ENCODE measurements around the gene P2RX2. TPM values are rescaled to one million over a fixed set of nuclear protein-coding genes. Genes with fewer than 3 reads are reported as not detected.

P2RX2 gene
- total RNA-seq, 1 experiment from 2014 or later, result not detected

GRCh38 chr12:132603240-132604150, 15.1 kb upstream of the P2RX2 start:
- DNase-seq (ENCODE audit: low spot score), result no peak

- DNase-seq (ENCODE audit: low spot score), result no peak
These were observed 14.4 kb upstream of the P2RX2 start for GRCh38 chr12:132604151-132604618.

- DNase-seq (ENCODE audit: low spot score), result no peak
These were observed 13.7 kb upstream of the P2RX2 start for GRCh38 chr12:132604668-132605441.

GRCh38 chr12:132605892-132606291, 12.7 kb upstream of the P2RX2 start:
- no peak for DNase-seq (ENCODE audit: low spot score)

GRCh38 chr12:132606466-132606865, 12.1 kb upstream of the P2RX2 start:
- peak; percentile 29 for DNase-seq (ENCODE audit: low spot score)

- DNase-seq (ENCODE audit: low spot score), result no peak
These were observed 11.6 kb upstream of the P2RX2 start for GRCh38 chr12:132606927-132607326.

GRCh38 chr12:132608231-132609171, 10.1 kb upstream of the P2RX2 start:
- DNase-seq (ENCODE audit: low spot score), result no peak

GRCh38 chr12:132610051-132610759, 8.4 kb upstream of the P2RX2 start, which contains the start of gene LRCOL1:
LRCOL1 (minus strand) TSS chr12:132610582; CDS start chr12:132606251, 4,331 bp downstream.
- DNase-seq (ENCODE audit: low spot score), result peak; percentile 68

GRCh38 chr12:132610866-132611602, 7.5 kb upstream of the P2RX2 start:
- no peak for DNase-seq (ENCODE audit: low spot score)

- DNase-seq (ENCODE audit: low spot score), result no peak
These were observed 7.0 kb upstream of the P2RX2 start for GRCh38 chr12:132611620-132612019.

GRCh38 chr12:132614029-132614428, 4.5 kb upstream of the P2RX2 start:
- no peak for DNase-seq (ENCODE audit: low spot score)

GRCh38 chr12:132614861-132615578, 3.6 kb upstream of the P2RX2 start:
- DNase-seq (ENCODE audit: low spot score), result peak; percentile 80

GRCh38 chr12:132615579-132616038, 3.0 kb upstream of the P2RX2 start:
- no peak for DNase-seq (ENCODE audit: low spot score)

- no peak for DNase-seq (ENCODE audit: low spot score)
These were observed 1.4 kb upstream of the P2RX2 start for GRCh38 chr12:132617135-132617701.

GRCh38 chr12:132617822-132618682, 524 bp upstream of the P2RX2 start:
- no peak for DNase-seq (ENCODE audit: low spot score)

- DNase-seq (ENCODE audit: low spot score), result no peak
These were observed 452 bp downstream of the P2RX2 start for GRCh38 chr12:132619071-132619385.

GRCh38 chr12:132619386-132620112, 973 bp downstream of the P2RX2 start:
- no peak for DNase-seq (ENCODE audit: low spot score)

Measured in A172 (cell line).